GM19238 (cell line): ENCODE data around the gene ZBTB25.

Experiments used
- DNase-seq: peaks from one replicate; pipeline ENCODE4 v3.0.0; 2011; ENCODE audit warnings: low spot score; ENCODE audit not compliant: insufficient read length

The ZBTB25 gene

DNA sequence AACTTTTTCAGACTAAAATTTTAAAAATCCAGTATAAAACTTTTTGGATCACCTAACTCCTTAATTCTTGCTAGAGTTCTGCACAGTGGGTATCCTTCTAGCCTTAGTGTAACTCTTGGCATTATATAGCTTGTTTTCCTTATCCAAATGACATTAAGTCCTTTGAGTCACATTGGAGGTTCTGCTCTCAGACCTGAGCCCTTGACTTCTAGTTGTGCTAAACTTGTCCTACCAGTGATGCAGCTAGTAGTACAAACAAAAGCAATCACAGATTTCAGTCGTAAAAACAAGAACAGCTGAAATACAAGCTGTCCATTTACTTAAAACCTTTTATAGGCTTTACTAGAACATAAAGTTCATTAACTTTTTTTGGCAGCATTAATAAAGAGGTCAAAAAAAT is 11.4 kb upstream of the ZBTB25 start:
- DNase-seq = no peak

DNA sequence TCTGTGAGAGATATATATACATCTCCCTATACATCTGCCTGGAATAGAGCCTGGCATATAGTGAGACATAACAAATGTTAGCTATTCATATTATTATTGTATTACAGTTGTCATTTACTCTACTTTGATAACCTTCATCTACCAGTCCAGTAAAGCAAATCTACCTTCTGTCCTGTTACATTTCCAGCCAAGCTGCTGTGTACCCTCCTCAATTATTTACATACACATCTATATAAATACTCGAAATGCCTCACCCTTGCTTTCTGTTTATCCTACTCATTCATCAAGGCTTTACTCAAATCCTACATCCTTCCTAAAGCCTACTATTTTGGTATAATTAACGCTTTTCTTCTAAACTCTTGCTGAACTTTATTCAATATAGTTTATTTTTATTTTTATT is 9.6 kb upstream of the ZBTB25 start:
- no peak for DNase-seq

DNA sequence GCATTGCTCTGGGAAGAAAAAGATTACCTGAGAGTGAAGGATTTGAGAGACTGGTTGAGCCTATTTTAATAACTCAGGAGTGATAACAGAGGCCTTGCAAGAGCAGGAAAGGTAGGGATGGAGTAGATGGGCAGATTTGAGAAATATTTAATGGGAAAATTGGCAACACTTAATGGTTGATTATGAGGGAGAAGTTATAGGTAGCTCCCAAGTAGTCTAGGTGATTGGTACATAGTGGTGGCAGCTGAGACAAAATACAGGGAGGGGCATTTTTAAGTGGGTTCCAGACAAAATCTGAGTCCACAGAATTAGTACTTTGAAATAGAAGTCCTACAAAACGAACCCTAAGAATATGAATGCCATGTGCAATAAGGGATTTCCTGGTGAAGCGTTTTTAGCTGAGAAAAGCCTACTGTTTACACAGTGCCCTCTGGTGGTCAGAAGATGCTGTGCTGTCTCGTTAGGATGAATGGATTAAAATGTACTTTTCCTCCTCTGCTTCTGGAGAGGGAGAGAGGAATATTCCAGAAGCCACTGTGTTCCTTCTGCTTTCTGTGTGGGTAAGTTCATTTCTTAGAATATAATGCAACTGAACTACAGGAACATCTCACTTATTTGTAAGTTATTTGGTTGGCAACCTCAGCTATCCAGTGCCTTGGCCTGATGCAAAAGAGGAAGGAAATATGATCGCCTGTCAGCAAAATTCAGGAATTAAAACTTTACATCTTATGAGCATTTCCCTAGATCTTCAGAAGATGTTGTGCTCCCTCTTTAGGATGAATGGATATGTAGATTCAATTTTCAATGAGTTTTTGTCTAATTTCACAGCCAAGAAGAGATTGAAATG is 7.4 kb upstream of the ZBTB25 start:
- no peak for DNase-seq

DNA sequence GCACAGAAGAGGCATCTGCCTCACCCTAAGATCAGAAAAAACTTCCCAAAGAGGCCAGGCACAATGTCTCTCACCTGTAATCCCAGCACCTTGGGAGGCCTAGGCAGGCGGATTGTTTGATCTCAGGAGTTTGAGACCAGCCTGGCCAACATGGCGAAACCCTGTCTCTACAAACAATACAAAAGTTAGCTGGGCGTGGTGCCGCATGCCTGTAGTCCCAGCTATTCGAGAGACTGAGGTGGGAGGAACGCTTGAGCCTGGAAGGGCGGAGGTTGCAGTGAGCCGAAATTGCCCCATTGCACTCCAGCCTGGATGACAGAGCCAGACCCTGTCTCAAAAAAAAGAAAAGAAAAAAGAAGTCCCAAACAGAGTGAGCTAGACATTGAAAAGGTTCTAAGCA is 5.4 kb upstream of the ZBTB25 start:
- no peak for DNase-seq

DNA sequence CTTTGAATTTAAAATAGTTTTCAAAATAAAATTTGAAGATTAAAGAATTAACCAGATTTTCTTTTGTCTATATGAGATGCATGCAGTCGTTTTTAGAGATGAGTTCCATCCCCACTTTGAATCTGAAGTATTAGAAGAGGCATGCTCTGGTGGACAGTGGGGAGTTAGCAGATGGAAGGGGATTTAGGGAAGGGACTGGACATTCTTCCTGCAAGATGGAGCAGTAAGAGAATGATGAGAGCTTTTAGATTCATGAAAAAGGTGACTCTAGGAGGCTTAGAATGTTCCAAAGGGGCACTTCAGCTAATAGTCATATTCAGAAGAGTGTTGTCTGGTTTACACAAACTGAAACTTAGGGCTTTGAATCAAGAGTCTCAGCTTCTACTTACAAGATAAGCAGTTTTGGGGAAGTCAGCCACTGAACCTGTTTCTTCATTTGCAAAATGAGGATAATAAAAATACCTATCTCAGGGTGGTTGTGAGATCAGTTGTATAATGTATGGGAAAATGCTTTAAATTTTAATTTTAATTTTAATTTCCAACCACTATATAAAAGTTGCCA is 4.7 kb upstream of the ZBTB25 start:
- no peak for DNase-seq

DNA sequence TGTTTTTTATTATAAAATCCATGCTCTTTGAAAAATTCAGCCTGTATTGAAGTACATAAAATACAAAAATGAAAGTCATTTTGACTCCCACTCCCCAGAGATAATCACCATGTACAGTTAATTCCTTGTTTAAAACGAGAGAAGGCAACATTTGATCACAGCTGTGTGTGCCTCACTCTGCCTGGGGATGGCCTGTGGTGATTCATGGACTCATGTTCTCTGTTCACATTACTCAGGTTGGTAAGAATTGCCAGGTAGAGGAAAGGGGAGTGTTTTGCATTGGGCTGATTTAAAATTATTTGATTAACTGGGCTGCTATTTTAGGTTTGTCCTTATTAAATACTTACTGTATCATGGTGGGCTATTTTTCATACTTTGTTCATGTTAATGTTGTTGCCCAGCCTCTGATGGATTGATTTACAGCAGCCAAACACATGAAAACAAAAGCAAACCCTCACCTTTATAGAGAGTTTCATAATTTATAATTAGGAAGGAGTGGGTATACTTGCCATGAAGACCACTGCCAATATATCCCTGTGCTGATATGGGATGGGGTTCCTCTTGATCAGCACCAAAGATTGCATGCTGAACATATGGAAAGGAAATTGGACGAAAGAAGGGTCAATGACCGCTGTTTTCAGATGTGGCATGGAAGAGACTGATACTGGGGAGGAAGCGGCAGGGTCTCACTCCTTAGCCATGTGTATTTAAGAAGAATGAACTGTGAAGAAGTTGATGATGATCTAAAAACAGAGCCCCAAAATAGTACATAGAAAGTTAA is 3.9 kb upstream of the ZBTB25 start:
- DNase-seq = no peak

DNA sequence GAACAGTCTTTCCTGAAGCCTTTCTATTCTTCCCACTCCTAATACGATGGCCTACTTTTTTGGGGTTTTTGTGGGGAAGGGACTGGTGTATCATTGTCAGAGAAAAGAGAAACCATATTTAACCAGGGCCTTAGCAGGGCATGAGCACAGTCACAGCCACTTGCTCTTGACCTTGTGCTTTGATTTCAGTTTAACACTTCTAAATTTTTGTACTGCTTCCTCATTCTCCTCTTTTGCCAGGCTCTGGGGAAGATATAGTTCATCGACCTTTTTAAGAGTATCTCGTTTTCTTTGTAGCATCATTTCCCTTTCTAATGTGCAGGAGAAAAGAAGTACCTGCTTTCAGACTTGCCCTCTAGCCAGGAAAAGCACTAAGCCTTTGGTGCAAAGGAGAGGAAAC is 3.1 kb upstream of the ZBTB25 start:
- DNase-seq = no peak

DNA sequence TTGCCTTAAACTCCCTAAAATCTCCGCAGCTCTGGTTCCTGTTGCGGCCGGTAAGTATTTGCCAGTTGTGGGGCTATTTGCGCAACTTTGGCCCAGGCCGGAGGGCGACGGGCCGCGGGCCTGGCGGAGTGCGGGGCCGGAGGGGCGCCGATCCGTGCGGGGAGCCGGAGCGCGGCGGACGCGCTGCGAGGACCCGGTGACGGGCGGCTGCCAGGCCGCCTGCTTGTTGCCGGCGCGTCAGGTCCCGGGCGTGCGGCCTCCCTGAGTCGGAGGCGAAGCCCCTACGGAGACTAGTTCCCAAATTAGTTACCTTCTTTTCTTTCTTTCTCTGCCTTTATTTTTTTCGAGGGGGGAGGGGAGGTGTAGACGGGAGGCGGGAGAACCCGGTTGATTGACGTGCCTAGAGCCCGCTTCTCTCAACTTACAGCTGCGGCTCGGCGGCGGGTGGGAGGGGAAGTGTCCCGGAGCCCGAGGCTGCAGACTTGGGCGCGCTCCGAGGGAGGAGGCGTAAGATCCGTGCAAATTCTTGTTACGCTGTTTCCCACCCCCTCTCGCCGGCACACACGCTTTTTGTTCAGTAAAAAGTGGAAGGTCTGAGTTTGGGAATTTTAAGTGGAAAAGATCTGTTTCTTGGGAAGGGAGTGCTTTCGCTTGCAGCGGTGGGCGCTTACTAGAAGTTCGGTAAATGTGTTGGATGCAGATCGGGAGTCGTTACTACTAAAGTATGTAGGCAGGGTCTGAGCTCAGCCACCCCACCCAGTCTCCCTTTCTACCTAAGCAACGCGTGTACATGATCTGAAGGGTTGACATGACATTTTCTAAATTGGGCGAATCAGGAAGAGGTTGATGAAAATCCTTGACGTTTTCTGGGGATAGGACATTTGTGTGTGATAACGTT is 1.5 kb upstream of the ZBTB25 start:
- DNase-seq = peak; percentile 52

DNA sequence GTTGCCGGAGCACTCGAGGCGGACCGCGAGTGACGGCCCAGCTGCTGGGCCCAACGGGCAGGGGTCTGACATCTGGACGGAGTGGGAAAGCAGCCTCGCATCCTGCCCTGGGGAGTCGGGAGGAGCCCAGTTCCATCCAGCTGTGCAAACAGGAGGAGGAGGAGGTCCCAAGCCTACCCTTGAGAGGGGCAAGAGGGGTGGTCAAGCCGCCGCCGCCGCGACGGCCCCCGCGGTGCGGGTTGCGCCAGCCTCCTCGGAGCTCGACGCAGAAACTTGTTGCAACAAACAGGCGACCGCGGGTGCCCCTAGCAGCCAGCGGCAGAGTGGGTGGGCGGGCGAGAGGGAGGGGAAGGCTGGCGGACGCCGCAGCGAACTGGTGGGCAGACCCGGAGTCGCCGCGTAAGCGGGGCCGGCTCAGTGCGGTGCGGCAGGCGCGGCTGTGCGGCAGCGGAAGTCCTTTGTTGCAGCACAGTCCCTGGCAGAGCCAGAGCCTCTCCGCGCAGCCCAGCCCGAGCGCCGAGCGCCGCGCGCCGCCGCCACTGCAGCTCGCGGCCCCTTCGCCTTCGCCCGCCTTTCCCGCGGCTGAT is 765 bp upstream of the ZBTB25 start, which contains the start of gene ZBTB1:
Gene ZBTB1 (plus strand): TSS at position 461 of the 587 bp plus-strand sequence. CDS start 16,735 bp downstream, outside the sequence.
- peak; percentile 47 for DNase-seq

DNA sequence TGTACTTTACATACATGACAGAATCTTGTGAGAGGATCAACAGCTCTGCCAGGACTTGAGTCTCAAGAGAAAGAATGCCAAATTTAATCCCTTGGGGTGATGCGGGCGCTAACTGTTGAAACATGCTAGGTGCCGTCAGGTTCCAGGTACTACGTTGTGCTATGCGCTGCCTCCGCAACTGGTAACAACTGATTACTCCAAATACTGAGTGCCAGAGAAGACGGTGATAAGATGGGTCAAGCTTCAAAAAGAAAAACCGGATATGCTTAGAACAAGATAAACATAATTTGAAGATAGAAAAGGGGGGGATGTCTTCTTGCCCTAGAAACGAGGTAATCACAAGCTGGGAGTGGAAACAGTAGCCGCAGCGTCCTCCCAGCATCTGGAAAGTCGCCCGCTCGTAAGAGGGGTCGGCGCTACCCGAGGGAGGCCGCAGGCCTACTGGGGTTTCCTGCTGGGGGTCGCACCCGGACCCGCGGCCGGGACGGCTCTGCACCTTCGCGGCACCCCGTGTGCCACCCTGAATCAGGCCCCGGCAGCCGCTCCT is 678 bp downstream of the ZBTB25 start:
- DNase-seq = no peak

DNA sequence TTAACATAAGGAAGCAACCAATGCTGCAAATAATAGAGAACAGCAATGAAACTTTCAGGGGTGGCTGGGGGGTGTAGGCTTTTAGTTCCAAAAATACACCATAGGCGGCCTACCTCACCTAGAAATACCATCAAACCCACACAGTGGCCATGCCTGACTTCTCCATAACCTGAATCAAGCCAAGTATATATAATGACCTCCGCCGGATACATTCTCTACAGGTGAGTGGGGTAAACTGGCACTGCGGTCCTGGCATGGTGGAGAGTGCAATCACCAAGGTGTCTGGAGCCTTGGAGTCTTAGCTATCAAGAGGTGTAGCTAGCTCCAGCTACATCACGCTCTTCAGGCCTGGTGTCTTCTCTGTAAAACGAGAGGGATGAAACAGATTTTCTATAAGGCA is 1.2 kb downstream of the ZBTB25 start:
- no peak for DNase-seq

DNA sequence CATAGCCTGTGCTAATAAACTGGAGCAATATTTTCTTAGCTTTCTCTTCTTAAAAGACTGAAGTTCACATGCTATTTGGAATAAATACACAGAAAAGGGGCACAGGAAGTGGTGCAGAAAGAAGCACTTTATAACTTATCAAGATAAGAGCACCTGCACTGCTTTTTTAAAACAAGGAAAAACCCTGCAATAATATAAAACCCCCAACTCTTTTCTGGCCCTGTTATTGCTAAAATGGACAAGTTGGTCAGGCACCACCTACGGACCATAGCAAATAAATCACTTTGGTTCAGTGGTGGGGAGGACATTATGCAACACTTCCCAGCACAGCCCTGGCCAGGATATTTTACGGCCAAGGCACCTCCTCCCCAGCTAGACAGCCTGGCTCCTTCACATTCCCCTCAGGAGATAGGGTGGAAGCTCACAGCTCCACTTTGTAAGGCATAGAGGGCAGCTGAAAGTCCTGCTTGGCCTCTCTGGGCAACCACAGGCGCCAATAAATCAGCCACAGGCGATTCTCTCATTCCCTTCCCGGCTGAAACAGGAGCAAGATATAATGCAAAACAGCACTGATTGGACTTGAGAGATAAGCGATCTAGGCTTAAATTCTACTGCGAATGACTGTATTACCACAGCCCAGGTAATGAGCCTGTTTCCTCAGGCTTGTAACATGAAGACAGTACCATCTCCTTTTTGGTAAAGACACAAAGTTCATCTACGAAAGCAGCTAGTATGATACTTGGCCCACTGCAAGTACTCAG is 2.0 kb downstream of the ZBTB25 start:
- no peak for DNase-seq

DNA sequence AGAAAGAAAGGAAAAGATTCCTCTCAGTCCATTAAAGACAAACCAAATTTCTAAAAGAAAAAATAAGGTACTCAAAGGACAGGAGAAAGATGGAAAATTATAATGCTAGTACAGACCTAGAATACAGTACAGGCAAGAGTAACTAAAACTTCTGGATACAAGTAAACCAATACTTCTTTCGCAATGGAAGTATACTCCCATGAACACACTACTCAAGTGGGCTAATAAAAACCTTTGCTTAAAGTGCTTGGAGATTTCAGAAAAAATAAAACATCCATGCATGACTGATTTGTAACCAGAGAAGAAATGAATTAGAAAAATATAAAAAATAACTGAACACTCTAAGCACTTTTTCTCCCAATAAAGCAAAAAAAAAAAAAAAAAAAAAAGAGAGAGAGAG is 3.5 kb downstream of the ZBTB25 start:
- DNase-seq = no peak

DNA sequence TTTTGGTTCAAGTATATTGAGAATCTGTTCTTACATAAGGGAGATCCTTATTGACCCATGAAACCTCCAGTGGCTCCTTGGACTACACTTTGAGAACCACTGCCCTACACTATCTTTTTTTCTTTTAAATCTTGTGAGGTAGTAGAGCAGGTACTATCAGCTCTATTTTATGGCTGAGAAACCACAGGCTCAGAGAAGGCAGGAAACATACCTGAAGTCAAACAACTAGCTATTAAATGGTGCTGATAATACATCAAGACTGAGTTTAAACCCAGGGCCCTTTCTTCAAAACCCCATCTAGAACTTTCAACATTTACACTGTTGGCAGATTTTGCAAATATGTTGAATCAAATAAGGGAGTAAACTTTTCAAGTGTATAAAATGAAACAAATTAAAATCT is 6.9 kb downstream of the ZBTB25 start:
- no peak for DNase-seq

DNA sequence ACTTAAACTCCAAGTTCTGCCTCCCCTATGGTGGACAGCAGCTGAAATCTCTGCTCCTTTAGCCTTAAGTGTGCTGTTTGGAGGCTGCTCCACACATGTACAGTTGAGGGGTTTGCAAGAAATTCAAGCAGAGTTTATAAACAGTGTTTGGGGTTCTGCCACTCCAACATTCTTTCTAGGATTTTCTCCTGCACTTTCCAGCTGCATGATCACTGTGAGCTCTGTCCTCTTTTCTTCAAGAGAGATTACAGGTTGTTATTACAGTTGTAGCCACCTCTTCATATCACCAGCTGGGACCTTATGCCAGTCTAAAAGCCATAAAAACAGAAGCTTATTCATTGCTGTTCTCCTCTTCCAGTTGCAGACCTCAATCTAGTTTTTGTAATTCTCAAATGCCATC is 8.4 kb downstream of the ZBTB25 start:
- DNase-seq = no peak

DNA sequence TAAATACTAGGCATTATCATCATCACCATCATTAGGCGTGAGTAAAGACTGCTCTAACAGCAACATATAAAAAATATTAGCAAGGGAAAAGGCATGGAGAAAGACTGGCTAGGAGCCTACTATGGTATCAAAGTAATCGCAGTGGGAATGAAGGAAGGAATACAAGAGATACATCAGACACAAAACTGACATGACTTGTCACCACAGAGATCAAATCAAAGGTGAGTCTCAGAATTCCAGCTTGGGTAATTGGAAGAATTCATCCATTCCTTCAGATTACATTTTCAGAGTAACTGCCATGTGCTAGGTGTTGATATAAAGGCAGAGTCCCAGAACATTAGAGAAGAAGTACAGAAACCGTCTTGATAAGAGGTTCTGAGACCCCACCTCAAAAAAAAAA is 10.2 kb downstream of the ZBTB25 start:
- no peak for DNase-seq

DNA sequence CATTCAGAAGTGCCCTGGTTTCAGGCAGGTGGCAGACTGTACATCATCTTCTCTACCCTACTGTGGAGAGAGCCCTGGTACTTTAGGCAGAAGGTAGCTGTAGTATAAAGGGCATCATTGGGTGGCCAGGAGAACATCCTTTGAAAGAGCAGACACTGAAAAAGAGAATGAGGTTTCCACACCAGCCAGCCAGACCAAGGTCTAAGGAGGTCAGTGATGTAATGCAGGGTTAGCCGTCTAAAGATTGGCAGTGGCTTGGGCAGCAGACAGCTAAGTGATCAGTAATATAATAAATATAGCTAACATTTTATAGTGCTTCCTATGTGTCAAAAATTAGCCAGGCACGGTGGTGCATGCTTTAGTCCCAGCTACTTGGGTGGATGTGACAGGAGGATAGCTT is 12.0 kb downstream of the ZBTB25 start:
- DNase-seq = no peak

DNA sequence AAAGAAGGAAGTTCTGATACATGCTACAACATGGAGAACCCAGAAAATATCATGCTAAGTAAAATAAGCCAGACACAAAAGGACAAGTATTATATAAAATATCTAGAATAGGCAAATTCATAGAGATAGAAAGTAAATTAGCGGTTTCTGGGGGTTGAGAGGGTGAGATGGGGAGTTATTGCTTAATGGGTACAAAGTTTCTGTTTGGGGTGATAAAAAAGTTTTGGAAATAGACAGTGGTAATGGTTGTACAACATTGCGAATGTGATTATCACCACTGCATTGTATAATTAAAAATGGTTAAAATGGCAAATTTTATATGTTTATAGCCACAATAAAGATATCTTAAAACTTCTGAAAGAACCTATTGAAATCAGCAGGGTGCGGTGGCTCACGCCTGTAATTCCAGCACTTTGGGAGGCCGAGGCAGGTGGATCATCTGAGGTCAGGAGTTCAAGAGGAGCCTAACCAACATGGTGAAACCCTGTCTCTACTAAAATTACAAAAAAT is 15.0 kb downstream of the ZBTB25 start:
- DNase-seq = no peak

DNA sequence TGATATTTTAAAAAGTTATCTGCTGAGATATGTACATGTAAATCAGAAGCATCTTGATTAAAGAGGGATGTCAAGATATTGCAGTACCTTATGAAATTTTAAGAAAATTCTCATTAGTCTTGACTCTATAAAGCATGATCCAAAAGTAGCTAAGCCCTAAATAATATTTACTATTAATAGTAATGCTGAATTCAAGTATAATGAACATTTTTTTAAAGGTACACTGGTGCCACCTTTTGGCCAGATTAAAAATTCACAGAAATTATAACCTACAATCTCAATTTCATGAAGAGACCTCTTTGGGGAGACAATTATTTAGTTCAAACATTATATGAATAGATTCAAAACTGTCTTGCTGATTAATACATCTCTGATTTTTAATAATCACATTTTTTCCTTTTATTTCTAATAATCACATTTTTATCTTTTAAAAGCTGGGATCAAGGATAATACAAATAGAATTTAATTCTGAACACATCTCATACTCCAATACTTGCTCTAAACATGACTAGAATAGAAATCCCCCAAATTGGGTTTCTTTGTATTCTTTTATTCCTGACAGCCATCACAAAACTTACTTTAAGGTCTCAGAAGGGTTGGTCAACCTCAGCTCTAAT is 24.9 kb downstream of the ZBTB25 start:
- no peak for DNase-seq
